Measurements from ENCODE around the gene LIPE. TPM values are rescaled to one million over a fixed set of nuclear protein-coding genes. Genes with fewer than 3 reads are reported as not detected.

The LIPE gene
- total RNA-seq, 1 experiment from 2014 or later = 10.2 TPM

DNA sequence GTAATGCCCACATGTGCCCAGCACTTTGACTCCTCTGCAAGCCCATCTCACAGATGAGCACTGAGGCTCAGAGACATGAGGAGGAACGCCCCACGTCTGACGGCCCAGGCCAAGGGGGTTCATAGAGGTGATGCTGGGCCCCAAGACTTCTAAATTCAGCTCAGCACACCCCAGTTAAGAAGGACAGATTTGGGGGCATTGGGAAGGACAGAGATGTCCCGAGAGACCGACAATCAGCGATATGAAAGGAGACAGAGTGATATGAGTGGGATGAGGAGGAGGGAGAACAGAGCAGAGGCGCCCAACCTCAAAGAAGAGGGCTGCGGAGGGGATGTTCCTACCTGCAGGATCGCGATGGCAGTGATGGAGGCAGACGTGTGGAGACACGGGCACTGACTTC is 37.3 kb downstream of the LIPE start, which contains the start of gene CNFN (continued):
- TF ChIP-seq, protein P1, sequence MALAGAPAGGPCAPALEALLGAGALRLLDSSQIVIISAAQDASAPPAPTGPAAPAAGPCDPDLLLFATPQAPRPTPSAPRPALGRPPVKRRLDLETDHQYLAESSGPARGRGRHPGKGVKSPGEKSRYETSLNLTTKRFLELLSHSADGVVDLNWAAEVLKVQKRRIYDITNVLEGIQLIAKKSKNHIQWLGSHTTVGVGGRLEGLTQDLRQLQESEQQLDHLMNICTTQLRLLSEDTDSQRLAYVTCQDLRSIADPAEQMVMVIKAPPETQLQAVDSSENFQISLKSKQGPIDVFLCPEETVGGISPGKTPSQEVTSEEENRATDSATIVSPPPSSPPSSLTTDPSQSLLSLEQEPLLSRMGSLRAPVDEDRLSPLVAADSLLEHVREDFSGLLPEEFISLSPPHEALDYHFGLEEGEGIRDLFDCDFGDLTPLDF (CRISPR knock-in tag; IDR thresholded peaks at IDR 0.05) = no peak
- TF ChIP-seq SMAD4 (CRISPR knock-in tag; IDR thresholded peaks at IDR 0.05) (no peak), GABPB1 (CRISPR knock-in tag; IDR thresholded peaks at IDR 0.05) (no peak), ZBTB21 (CRISPR knock-in tag; IDR thresholded peaks at IDR 0.05; ENCODE audit: borderline replicate concordance) (no peak), ZNF396 (CRISPR knock-in tag; IDR thresholded peaks at IDR 0.05; ENCODE audit: borderline replicate concordance) (no peak), FOXP1 (CRISPR knock-in tag; IDR thresholded peaks at IDR 0.05; ENCODE audit: borderline replicate concordance) (no peak), ZNF317 (CRISPR knock-in tag; IDR thresholded peaks at IDR 0.05; ENCODE audit: borderline replicate concordance, low read depth) (no peak), ELF4 (CRISPR knock-in tag; IDR thresholded peaks at IDR 0.05; ENCODE audit: low read depth) (no peak)
- TF ChIP-seq, protein P2, sequence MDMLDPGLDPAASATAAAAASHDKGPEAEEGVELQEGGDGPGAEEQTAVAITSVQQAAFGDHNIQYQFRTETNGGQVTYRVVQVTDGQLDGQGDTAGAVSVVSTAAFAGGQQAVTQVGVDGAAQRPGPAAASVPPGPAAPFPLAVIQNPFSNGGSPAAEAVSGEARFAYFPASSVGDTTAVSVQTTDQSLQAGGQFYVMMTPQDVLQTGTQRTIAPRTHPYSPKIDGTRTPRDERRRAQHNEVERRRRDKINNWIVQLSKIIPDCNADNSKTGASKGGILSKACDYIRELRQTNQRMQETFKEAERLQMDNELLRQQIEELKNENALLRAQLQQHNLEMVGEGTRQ (CRISPR knock-in tag; IDR thresholded peaks at IDR 0.05) = no peak

DNA sequence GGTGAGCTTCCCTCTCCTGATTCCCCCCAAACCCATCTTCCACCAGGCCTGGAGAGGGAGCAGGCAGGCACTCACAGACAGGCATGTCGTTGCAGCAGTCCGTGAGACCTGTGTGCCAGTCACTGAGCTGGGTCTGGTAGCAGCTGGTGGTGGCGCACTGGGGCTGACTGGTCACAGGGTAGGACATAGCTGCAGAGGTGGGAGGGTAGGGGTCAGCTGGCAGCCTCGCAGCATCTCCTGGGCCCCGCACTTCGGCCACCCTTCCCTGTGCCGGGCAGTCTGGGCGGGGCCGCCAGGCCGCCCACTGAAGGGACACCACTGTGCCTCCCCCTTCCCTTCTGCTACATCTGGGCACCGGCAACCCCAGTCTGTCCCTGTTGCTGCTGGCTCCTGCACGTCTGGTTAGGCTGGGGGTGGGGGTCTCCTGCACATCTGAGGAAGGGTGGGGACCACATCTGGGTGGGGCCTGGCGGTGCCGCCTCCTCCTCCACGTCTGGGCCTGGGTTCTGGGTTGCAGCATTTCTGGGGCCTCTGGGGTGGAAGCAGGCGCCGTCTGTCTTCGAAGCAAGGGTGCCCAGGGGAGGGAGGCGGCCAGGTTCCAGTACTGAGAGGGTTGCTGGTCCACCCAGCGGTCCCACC is 38.2 kb downstream of the LIPE start:
- no peak for DNase-seq (ENCODE audit: low spot score)
- no peak for ATAC-seq
- ChIA-PET POLR2A (interaction anchor here (1.3 kb wide), 1 partner anchor 30 kb away, joined by 3 read pairs; no protein-coding TSS in a partner anchor), CTCF (interaction anchor here (1.0 to 2.1 kb wide), 5 partner anchors 19 to 110 kb away, joined by 3 to 6 read pairs (median 3); no protein-coding TSS in a partner anchor)
- Mint-ChIP-seq H3K4me3 (no peak overlapping the region), H3K27ac (no peak overlapping the region), H3K4me1 (peaks cover 17% of the 10 kb centered on the region), H3K36me3 (no peaks in the 10 kb centered on the region), H3K27me3 (ENCODE audit: low read depth) (peaks cover 52% of the 10 kb centered on the region), H3K9me3 (no peaks in the 10 kb centered on the region)
- TF ChIP-seq JAZF1 (CRISPR knock-in tag; IDR thresholded peaks at IDR 0.05) (no peak), PRRX2 (CRISPR knock-in tag; IDR thresholded peaks at IDR 0.05) (no peak), ZNF263 (CRISPR knock-in tag; IDR thresholded peaks at IDR 0.05; ENCODE audit: low read depth) (no peak), TEAD1 (CRISPR knock-in tag; IDR thresholded peaks at IDR 0.05) (no peak), SMAD4 (CRISPR knock-in tag; IDR thresholded peaks at IDR 0.05) (no peak), ETV6 (CRISPR knock-in tag; IDR thresholded peaks at IDR 0.05) (no peak), HMGA2 (CRISPR knock-in tag; IDR thresholded peaks at IDR 0.05) (no peak), GTF2I (CRISPR knock-in tag; conservative IDR thresholded peaks at IDR 0.05) (no peak)
- TF ChIP-seq, protein P3, sequence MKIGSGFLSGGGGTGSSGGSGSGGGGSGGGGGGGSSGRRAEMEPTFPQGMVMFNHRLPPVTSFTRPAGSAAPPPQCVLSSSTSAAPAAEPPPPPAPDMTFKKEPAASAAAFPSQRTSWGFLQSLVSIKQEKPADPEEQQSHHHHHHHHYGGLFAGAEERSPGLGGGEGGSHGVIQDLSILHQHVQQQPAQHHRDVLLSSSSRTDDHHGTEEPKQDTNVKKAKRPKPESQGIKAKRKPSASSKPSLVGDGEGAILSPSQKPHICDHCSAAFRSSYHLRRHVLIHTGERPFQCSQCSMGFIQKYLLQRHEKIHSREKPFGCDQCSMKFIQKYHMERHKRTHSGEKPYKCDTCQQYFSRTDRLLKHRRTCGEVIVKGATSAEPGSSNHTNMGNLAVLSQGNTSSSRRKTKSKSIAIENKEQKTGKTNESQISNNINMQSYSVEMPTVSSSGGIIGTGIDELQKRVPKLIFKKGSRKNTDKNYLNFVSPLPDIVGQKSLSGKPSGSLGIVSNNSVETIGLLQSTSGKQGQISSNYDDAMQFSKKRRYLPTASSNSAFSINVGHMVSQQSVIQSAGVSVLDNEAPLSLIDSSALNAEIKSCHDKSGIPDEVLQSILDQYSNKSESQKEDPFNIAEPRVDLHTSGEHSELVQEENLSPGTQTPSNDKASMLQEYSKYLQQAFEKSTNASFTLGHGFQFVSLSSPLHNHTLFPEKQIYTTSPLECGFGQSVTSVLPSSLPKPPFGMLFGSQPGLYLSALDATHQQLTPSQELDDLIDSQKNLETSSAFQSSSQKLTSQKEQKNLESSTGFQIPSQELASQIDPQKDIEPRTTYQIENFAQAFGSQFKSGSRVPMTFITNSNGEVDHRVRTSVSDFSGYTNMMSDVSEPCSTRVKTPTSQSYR (CRISPR knock-in tag; IDR thresholded peaks at IDR 0.05) = no peak
- TF ChIP-seq, protein P4, sequence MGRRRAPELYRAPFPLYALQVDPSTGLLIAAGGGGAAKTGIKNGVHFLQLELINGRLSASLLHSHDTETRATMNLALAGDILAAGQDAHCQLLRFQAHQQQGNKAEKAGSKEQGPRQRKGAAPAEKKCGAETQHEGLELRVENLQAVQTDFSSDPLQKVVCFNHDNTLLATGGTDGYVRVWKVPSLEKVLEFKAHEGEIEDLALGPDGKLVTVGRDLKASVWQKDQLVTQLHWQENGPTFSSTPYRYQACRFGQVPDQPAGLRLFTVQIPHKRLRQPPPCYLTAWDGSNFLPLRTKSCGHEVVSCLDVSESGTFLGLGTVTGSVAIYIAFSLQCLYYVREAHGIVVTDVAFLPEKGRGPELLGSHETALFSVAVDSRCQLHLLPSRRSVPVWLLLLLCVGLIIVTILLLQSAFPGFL (CRISPR knock-in tag; IDR thresholded peaks at IDR 0.05; ENCODE audit: borderline replicate concordance) = no peak
